ENCODE measurements around the gene CDH24. TPM values are rescaled to one million over a fixed set of nuclear protein-coding genes. Genes with fewer than 3 reads are reported as not detected.

The CDH24 gene
- total RNA-seq, 2 experiments from 2014 or later: 0.51 to 1.5 TPM

DNA sequence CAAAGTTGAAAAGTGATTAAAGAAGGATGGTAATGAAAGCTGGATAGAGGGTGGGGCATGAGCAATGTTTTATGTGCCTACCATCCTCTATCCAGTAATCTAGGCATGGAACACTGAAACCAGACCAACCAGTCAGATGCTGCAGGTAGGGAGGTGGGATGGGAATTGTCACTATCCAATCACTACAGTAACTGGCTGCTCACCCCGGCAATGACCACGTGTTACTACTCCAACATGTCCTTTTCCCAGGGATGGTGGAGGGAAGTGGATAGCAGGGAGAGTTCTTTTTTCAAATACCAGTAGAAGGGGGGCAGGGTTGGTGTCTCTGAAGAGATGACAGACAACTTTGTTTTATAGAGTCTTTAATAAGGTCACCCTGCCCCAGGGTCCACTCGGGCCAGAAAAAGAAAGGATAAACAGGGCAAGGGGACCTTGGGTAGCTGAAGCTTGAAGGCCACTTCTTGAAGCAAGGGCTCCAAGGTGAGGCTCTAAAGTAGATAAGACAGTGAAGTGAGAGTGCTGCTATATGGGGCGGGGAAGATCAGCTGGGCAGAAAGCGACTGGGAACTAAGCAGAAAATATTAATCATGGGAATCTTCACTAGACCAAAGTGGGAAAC is 14.7 kb upstream of the CDH24 start:
- CTCF ChIA-PET (ENCODE audit: unreplicated experiment): interaction anchor here (0.6 to 1.4 kb wide), 5 partner anchors 14 to 90 kb away, joined by 3 to 5 read pairs (median 3); partner anchors contain the start of gene ACIN1
- peak overlapping the region; percentile 94 for H3K4me2 ChIP-seq (ENCODE audit: low read length)
- peaks cover 32% of the 10 kb centered on the region for H3K79me2 ChIP-seq (ENCODE audit: insufficient read depth, low read depth, low read length)
- DNase-seq (ENCODE audit: low spot score): no peak
- peaks cover 29% of the 10 kb centered on the region for H3K4me1 ChIP-seq (ENCODE audit: insufficient read depth, low read length, poor library complexity, severe bottlenecking)
- H3K9me3 ChIP-seq (ENCODE audit: low read length): no peaks in the 10 kb centered on the region
- H3K4me3 ChIP-seq (ENCODE audit: low read depth, low read length, poor library complexity, severe bottlenecking): peak overlapping the region; percentile 79
- TF ChIP-seq, protein P1, sequence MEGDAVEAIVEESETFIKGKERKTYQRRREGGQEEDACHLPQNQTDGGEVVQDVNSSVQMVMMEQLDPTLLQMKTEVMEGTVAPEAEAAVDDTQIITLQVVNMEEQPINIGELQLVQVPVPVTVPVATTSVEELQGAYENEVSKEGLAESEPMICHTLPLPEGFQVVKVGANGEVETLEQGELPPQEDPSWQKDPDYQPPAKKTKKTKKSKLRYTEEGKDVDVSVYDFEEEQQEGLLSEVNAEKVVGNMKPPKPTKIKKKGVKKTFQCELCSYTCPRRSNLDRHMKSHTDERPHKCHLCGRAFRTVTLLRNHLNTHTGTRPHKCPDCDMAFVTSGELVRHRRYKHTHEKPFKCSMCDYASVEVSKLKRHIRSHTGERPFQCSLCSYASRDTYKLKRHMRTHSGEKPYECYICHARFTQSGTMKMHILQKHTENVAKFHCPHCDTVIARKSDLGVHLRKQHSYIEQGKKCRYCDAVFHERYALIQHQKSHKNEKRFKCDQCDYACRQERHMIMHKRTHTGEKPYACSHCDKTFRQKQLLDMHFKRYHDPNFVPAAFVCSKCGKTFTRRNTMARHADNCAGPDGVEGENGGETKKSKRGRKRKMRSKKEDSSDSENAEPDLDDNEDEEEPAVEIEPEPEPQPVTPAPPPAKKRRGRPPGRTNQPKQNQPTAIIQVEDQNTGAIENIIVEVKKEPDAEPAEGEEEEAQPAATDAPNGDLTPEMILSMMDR (conservative IDR thresholded peaks at IDR 0.05; ENCODE audit: low read length): no peak
- TF ChIP-seq EZH2phosphoT487 (IDR thresholded peaks at IDR 0.05; ENCODE audit: borderline replicate concordance, low read depth, low read length): no peak
- POLR2A ChIA-PET: interaction anchor here (0.8 to 1.6 kb wide), 12 partner anchors 11 to 229 kb away, joined by 3 to 11 read pairs (median 4); partner anchors contain the start of gene ACIN1
- H2AFZ ChIP-seq (ENCODE audit: low read length): no peak overlapping the region
- no TSS peak for BruUV-seq (replicated peaks)
- H3K36me3 ChIP-seq (ENCODE audit: insufficient read depth, low read length): peaks cover 83% of the 10 kb centered on the region
- H3K9me2 ChIP-seq (ENCODE audit: insufficient read depth, low read length): no peaks in the 10 kb centered on the region
- 0 out of 2 replicates have a peak, but pooled peaks cover 9% of the 10 kb centered on the region for H4K20me1 ChIP-seq (ENCODE audit: insufficient read depth, low read length)
- intact Hi-C loops (cut with micrococcal nuclease; ENCODE audit: unreplicated experiment): loop anchor here (2.0 to 5.0 kb wide), 2 partner anchors 23 to 230 kb away; partner anchors contain the start of genes ACIN1, C14orf119 and PPP1R3E
- peak overlapping the region; percentile 42 for H3K27ac ChIP-seq (ENCODE audit: low read depth, low read length, poor library complexity, severe bottlenecking)

DNA sequence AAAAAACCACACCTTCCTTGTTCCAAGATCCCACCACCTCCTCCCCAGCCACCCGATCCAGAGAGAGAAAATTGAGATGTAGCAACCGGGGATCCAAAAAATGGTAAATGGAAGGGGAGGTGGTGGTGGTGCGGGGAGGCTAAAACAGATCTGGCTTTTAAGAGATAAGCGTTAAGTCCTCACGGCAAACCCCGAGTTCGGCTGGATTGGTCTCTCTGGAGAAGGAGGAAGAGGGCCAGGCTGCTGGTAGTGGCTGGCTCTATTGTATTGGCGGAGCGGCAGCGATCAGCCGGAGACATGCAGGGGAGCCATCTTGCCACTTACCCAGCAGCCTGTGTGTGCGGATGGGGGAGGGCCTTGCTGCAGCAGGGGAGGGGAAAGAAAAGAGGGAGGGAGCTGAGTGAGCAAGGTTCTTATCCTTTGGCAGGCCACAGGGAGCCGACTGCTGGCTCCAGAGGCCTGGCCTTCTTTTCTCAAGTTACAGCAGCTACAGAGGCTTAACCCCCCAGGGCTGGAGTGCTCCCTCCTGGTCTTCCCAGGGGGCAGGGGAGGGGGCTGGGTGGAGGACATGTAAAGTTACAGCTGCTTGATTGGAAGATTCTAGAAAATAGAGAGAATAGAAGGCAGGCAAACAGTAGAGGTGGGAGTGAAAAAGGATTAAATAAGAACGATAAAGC is 14.1 kb upstream of the CDH24 start:
- H3K4me2 ChIP-seq (ENCODE audit: low read length): peak overlapping the region; percentile 94
- H3K4me3 ChIP-seq (ENCODE audit: low read depth, low read length, poor library complexity, severe bottlenecking): peak overlapping the region; percentile 79
- intact Hi-C loops (cut with micrococcal nuclease; ENCODE audit: unreplicated experiment): loop anchor here (2.0 to 5.0 kb wide), 2 partner anchors 23 to 231 kb away; partner anchors contain the start of genes ACIN1, C14orf119 and PPP1R3E
- no peaks in the 10 kb centered on the region for H3K9me2 ChIP-seq (ENCODE audit: insufficient read depth, low read length)
- ChIA-PET POLR2A (interaction anchor here (0.6 to 1.6 kb wide), 13 partner anchors 11 to 229 kb away, joined by 3 to 11 read pairs (median 3); partner anchors contain the start of gene ACIN1), CTCF (ENCODE audit: unreplicated experiment) (interaction anchor here (0.6 to 1.4 kb wide), 6 partner anchors 14 to 249 kb away, joined by 3 to 5 read pairs (median 4); partner anchors contain the start of gene ACIN1)
- TF ChIP-seq, protein P1 (conservative IDR thresholded peaks at IDR 0.05; ENCODE audit: low read length): no peak
- peaks cover 38% of the 10 kb centered on the region for H3K79me2 ChIP-seq (ENCODE audit: insufficient read depth, low read depth, low read length)
- H3K9me3 ChIP-seq (ENCODE audit: low read length): no peaks in the 10 kb centered on the region
- no peak overlapping the region for H2AFZ ChIP-seq (ENCODE audit: low read length)
- peaks cover 83% of the 10 kb centered on the region for H3K36me3 ChIP-seq (ENCODE audit: insufficient read depth, low read length)
- peaks cover 29% of the 10 kb centered on the region for H3K4me1 ChIP-seq (ENCODE audit: insufficient read depth, low read length, poor library complexity, severe bottlenecking)
- BruUV-seq (replicated peaks): no TSS peak
- H4K20me1 ChIP-seq (ENCODE audit: insufficient read depth, low read length): 0 out of 2 replicates have a peak, but pooled peaks cover 9% of the 10 kb centered on the region
- peak overlapping the region; percentile 42 for H3K27ac ChIP-seq (ENCODE audit: low read depth, low read length, poor library complexity, severe bottlenecking)
- DNase-seq (ENCODE audit: low spot score): peak; percentile 82

Data from OCI-LY7 (cell line).